ENCODE results near the gene CAPS2. TPM values are rescaled to one million over a fixed set of nuclear protein-coding genes. Genes with fewer than 3 reads are reported as not detected.

The CAPS2 gene
- total RNA-seq, 1 experiment from 2014 or later, result 3.7 TPM

- BruUV-seq (replicated peaks), result no TSS peak
- POLR2A ChIA-PET, result no interaction called here
- no peaks in the 10 kb centered on the region for H3K9me3 Mint-ChIP-seq (ENCODE audit: unreplicated experiment)
- no peaks in the 10 kb centered on the region for H3K27me3 Mint-ChIP-seq (ENCODE audit: insufficient read depth, unreplicated experiment)
- H3K4me3 Mint-ChIP-seq (ENCODE audit: unreplicated experiment), result no peak overlapping the region
- DNase-seq (ENCODE audit: unreplicated experiment), result no peak
- no peak overlapping the region for H3K27ac Mint-ChIP-seq (ENCODE audit: low read depth, unreplicated experiment)
- H3K36me3 Mint-ChIP-seq (ENCODE audit: insufficient read depth, unreplicated experiment), result no peaks in the 10 kb centered on the region
- intact Hi-C loops (cut with micrococcal nuclease), result no loop called here
- TF ChIP-seq, protein P1, sequence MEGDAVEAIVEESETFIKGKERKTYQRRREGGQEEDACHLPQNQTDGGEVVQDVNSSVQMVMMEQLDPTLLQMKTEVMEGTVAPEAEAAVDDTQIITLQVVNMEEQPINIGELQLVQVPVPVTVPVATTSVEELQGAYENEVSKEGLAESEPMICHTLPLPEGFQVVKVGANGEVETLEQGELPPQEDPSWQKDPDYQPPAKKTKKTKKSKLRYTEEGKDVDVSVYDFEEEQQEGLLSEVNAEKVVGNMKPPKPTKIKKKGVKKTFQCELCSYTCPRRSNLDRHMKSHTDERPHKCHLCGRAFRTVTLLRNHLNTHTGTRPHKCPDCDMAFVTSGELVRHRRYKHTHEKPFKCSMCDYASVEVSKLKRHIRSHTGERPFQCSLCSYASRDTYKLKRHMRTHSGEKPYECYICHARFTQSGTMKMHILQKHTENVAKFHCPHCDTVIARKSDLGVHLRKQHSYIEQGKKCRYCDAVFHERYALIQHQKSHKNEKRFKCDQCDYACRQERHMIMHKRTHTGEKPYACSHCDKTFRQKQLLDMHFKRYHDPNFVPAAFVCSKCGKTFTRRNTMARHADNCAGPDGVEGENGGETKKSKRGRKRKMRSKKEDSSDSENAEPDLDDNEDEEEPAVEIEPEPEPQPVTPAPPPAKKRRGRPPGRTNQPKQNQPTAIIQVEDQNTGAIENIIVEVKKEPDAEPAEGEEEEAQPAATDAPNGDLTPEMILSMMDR (IDR thresholded peaks at IDR 0.05; ENCODE audit: unreplicated experiment), result no peak
- H3K4me1 Mint-ChIP-seq (ENCODE audit: insufficient read depth, unreplicated experiment), result no peaks in the 10 kb centered on the region
- CTCF ChIA-PET, result interaction anchor here (0.7 kb wide), 1 partner anchor 605 kb away, joined by 3 read pairs; no protein-coding TSS in a partner anchor
These were observed 35.3 kb downstream of the CAPS2 start for GRCh38 chr12:75294797-75295196.

DNA sequence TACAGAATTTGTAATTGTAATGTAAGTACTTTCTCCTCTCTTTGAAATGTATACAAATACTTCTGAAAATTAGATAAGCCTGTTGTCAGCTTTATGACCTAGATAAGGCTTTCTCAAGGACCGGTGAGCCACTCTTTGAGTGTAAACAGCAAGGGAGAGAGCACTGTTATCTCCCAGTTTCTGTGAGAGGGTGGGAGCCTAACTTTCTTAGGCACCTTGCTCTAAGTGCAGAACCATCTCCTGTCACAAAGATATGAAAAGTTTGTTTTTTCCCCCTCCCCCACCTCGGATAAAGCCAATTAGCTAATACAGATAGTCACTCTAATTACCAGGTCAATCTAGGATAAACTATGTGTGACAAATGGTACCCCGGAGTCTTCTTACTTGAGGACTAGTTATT lies 35.8 kb downstream of the CAPS2 start:
- Mint-ChIP-seq H3K27ac (ENCODE audit: low read depth, unreplicated experiment) (no peak overlapping the region), H3K36me3 (ENCODE audit: insufficient read depth, unreplicated experiment) (no peaks in the 10 kb centered on the region), H3K4me1 (ENCODE audit: insufficient read depth, unreplicated experiment) (peaks cover under 1% of the 10 kb centered on the region), H3K27me3 (ENCODE audit: insufficient read depth, unreplicated experiment) (no peaks in the 10 kb centered on the region), H3K9me3 (ENCODE audit: unreplicated experiment) (no peaks in the 10 kb centered on the region), H3K4me3 (ENCODE audit: unreplicated experiment) (no peak overlapping the region)
- TF ChIP-seq, protein P1 (IDR thresholded peaks at IDR 0.05; ENCODE audit: unreplicated experiment), result no peak
- BruUV-seq (replicated peaks), result no TSS peak
- no peak for DNase-seq (ENCODE audit: unreplicated experiment)
- CTCF ChIA-PET, result interaction anchor here (1.2 kb wide), 1 partner anchor 28 kb away, joined by 3 read pairs; no protein-coding TSS in a partner anchor
- POLR2A ChIA-PET, result interaction anchor here (1.4 kb wide), 1 partner anchor 36 kb away, joined by 4 read pairs; the partner anchor contains the start of gene CAPS2
- intact Hi-C loops (cut with micrococcal nuclease), result no loop called here

DNA sequence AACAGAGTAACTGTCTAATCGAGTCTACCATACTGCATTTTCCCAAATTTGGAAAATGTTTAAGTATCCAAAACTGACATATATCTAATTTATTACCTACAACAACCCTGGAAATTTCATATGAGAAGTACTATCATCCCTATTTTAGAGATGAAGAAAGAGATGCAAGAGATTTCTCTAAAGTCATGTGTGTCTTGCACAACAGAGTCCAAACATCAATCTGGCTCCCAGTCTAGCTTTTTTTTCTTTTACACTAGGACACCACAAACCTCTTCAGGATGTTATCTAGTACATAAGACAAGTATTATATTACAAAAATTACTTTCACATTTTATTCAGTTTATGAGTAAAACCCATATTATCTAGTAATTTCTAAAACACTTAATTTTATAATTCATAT lies 39.1 kb downstream of the CAPS2 start:
- BruUV-seq (replicated peaks), result no TSS peak
- TF ChIP-seq, protein P1 (IDR thresholded peaks at IDR 0.05; ENCODE audit: unreplicated experiment), result no peak
- intact Hi-C loops (cut with micrococcal nuclease), result no loop called here
- ChIA-PET POLR2A (interaction anchor here (0.6 kb wide), 1 partner anchor 168 kb away, joined by 5 read pairs; no protein-coding TSS in a partner anchor), CTCF (interaction anchor here (0.7 to 3.8 kb wide), 5 partner anchors 10 to 602 kb away, joined by 3 to 15 read pairs (median 6); no protein-coding TSS in a partner anchor)
- Mint-ChIP-seq H3K4me1 (ENCODE audit: insufficient read depth, unreplicated experiment) (peaks cover 5% of the 10 kb centered on the region), H3K4me3 (ENCODE audit: unreplicated experiment) (no peak overlapping the region), H3K36me3 (ENCODE audit: insufficient read depth, unreplicated experiment) (no peaks in the 10 kb centered on the region), H3K27me3 (ENCODE audit: insufficient read depth, unreplicated experiment) (no peaks in the 10 kb centered on the region), H3K27ac (ENCODE audit: low read depth, unreplicated experiment) (no peak overlapping the region), H3K9me3 (ENCODE audit: unreplicated experiment) (no peaks in the 10 kb centered on the region)
- no peak for DNase-seq (ENCODE audit: unreplicated experiment)

DNA sequence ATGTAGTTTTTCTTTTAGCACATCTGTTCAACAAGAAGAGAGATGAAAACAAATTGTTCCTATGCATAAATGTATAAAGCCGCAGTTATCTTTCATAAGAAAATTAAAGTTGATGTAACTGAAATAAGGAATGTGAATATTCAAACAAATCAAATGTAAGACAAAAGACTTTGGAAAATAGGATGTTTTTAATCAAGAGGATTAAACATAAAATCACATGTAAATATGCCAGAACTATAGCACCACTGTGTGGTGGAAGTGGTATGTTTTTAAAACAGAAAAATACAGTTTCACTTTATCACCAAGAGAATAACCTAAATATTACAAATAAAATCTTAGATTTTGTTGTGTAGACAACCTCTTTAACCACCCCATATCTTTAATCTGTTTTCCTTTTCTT lies 40.4 kb downstream of the CAPS2 start:
- peak; percentile 33 for DNase-seq (ENCODE audit: unreplicated experiment)
- ChIA-PET CTCF (interaction anchor here (0.6 to 3.8 kb wide), 18 partner anchors 8 to 904 kb away, joined by 3 to 20 read pairs (median 4); no protein-coding TSS in a partner anchor), POLR2A (interaction anchor here (0.7 kb wide), 1 partner anchor 111 kb away, joined by 4 read pairs; no protein-coding TSS in a partner anchor)
- H3K27me3 Mint-ChIP-seq (ENCODE audit: insufficient read depth, unreplicated experiment), result no peaks in the 10 kb centered on the region
- no TSS peak for BruUV-seq (replicated peaks)
- H3K4me1 Mint-ChIP-seq (ENCODE audit: insufficient read depth, unreplicated experiment), result peaks cover 5% of the 10 kb centered on the region
- TF ChIP-seq, protein P1 (IDR thresholded peaks at IDR 0.05; ENCODE audit: unreplicated experiment), result peak; percentile 47
- no peak overlapping the region for H3K4me3 Mint-ChIP-seq (ENCODE audit: unreplicated experiment)
- no peak overlapping the region for H3K27ac Mint-ChIP-seq (ENCODE audit: low read depth, unreplicated experiment)
- H3K9me3 Mint-ChIP-seq (ENCODE audit: unreplicated experiment), result no peaks in the 10 kb centered on the region
- intact Hi-C loops (cut with micrococcal nuclease), result loop anchor here (1.0 to 5.0 kb wide), 5 partner anchors 132 to 600 kb away; no protein-coding TSS in a partner anchor
- no peaks in the 10 kb centered on the region for H3K36me3 Mint-ChIP-seq (ENCODE audit: insufficient read depth, unreplicated experiment)

All from MCF 10A (cell line).